Measurements from ENCODE around the gene KHSRP. TPM values are rescaled to one million over a fixed set of nuclear protein-coding genes. Genes with fewer than 3 reads are reported as not detected.

Gene KHSRP
- total and polyA plus RNA-seq, 2 of the 13 experiments (the other 11 are each of a cell fraction or from before 2014, with no cell fraction given) = 72.1 to 129 TPM

DNA sequence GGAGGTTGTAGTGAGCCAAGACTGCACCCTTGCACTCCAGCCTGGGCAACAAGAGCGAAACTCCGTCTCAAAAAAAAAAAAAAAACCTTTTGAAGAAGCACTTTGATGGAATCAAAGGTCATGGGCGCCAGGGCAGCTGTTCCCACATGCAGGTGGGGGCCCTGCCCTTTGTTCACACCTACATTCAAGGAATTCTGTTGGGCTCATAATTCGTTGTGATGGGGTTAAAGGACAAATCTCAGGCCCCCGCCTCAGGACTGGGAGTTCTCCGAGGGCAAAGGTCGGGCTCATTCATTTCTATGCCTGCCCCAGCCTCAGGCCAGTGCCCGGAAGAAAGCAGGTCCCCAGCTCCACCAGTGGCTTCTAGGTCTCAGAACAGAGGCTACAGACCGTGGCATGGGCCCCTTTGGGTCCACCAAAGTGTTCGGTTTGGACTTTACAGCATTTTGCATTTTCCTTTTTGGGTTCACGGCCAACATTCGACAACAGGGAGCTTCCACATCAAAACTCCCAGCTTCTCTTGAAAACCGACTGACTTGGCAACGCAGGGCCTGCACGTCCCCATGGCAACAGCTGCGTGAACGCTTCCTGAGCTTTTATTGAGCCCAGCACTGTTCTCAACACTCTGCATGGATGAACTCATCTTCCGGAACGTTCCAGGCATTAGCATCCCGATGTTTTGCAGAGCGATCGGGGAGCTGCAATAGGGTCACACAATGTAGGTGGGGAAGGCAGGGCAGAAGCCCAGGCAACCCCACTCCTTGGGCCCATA is 21.6 kb downstream of the KHSRP start (continued):
- TF ChIP-seq RXRB (CRISPR knock-in tag; IDR thresholded peaks at IDR 0.05; ENCODE audit: borderline replicate concordance) (0 out of 2 replicates have a peak, but pooled peaks have one; percentile 50), KAT8 (CRISPR knock-in tag; IDR thresholded peaks at IDR 0.05) (peak; percentile 36; the same call in 1 of the 2 replicates), KLF12 (CRISPR knock-in tag; IDR thresholded peaks at IDR 0.05; ENCODE audit: borderline replicate concordance) (peak; percentile 53; the same call in 1 of the 2 replicates), CAMTA2 (CRISPR knock-in tag; IDR thresholded peaks at IDR 0.05; ENCODE audit: borderline replicate concordance) (no peak), SETDB1 (CRISPR knock-in tag; IDR thresholded peaks at IDR 0.05; ENCODE audit: borderline replicate concordance) (no peak), ZNF678 (CRISPR knock-in tag; IDR thresholded peaks at IDR 0.05) (no peak), ZNF543 (CRISPR knock-in tag; IDR thresholded peaks at IDR 0.05) (no peak), HNF4A (CRISPR knock-in tag; IDR thresholded peaks at IDR 0.05) (peak; percentile 83), NFKBIZ (CRISPR knock-in tag; IDR thresholded peaks at IDR 0.05) (no peak), BRCA1 (CRISPR knock-in tag; IDR thresholded peaks at IDR 0.05) (no peak), MED1 (CRISPR knock-in tag; IDR thresholded peaks at IDR 0.05) (no peak; the same call in 1 of the 2 replicates), TBX3 (IDR thresholded peaks at IDR 0.05; ENCODE audit: borderline replicate concordance) (peak; percentile 90), PHF21A (CRISPR knock-in tag; IDR thresholded peaks at IDR 0.05) (peak; percentile 84; the same call in 1 of the 2 replicates), ZNF747 (CRISPR knock-in tag; IDR thresholded peaks at IDR 0.05; ENCODE audit: borderline replicate concordance) (0 out of 2 replicates have a peak, but pooled peaks have one; percentile 20), RARA (CRISPR knock-in tag; IDR thresholded peaks at IDR 0.05) (peak; percentile 75), ZBTB7B (CRISPR knock-in tag; IDR thresholded peaks at IDR 0.05) (peak; percentile 41; the same call in 1 of the 2 replicates), ZNF496 (CRISPR knock-in tag; IDR thresholded peaks at IDR 0.05; ENCODE audit: insufficient replicate concordance) (no peak), ZKSCAN8 (CRISPR knock-in tag; IDR thresholded peaks at IDR 0.05; ENCODE audit: borderline replicate concordance) (no peak), RXRA (CRISPR knock-in tag; IDR thresholded peaks at IDR 0.05) (peak; percentile 58; the same call in 1 of the 2 replicates), SNAI1 (CRISPR knock-in tag; IDR thresholded peaks at IDR 0.05; ENCODE audit: borderline replicate concordance) (no peak)
- TF ChIP-seq, protein P1, sequence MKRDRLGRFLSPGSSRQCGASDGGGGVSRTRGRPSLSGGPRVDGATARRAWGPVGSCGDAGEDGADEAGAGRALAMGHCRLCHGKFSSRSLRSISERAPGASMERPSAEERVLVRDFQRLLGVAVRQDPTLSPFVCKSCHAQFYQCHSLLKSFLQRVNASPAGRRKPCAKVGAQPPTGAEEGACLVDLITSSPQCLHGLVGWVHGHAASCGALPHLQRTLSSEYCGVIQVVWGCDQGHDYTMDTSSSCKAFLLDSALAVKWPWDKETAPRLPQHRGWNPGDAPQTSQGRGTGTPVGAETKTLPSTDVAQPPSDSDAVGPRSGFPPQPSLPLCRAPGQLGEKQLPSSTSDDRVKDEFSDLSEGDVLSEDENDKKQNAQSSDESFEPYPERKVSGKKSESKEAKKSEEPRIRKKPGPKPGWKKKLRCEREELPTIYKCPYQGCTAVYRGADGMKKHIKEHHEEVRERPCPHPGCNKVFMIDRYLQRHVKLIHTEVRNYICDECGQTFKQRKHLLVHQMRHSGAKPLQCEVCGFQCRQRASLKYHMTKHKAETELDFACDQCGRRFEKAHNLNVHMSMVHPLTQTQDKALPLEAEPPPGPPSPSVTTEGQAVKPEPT (CRISPR knock-in tag; IDR thresholded peaks at IDR 0.05; ENCODE audit: low read depth) = 0 out of 2 replicates have a peak, but pooled peaks have one; percentile 21
- TF ChIP-seq, protein P2, sequence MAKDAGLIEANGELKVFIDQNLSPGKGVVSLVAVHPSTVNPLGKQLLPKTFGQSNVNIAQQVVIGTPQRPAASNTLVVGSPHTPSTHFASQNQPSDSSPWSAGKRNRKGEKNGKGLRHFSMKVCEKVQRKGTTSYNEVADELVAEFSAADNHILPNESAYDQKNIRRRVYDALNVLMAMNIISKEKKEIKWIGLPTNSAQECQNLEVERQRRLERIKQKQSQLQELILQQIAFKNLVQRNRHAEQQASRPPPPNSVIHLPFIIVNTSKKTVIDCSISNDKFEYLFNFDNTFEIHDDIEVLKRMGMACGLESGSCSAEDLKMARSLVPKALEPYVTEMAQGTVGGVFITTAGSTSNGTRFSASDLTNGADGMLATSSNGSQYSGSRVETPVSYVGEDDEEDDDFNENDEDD (CRISPR knock-in tag; IDR thresholded peaks at IDR 0.05; ENCODE audit: borderline replicate concordance) = no peak
- TF ChIP-seq, protein P3, sequence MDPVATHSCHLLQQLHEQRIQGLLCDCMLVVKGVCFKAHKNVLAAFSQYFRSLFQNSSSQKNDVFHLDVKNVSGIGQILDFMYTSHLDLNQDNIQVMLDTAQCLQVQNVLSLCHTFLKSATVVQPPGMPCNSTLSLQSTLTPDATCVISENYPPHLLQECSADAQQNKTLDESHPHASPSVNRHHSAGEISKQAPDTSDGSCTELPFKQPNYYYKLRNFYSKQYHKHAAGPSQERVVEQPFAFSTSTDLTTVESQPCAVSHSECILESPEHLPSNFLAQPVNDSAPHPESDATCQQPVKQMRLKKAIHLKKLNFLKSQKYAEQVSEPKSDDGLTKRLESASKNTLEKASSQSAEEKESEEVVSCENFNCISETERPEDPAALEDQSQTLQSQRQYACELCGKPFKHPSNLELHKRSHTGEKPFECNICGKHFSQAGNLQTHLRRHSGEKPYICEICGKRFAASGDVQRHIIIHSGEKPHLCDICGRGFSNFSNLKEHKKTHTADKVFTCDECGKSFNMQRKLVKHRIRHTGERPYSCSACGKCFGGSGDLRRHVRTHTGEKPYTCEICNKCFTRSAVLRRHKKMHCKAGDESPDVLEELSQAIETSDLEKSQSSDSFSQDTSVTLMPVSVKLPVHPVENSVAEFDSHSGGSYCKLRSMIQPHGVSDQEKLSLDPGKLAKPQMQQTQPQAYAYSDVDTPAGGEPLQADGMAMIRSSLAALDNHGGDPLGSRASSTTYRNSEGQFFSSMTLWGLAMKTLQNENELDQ (CRISPR knock-in tag; IDR thresholded peaks at IDR 0.05; ENCODE audit: borderline replicate concordance) = no peak
- TF ChIP-seq, protein P4, sequence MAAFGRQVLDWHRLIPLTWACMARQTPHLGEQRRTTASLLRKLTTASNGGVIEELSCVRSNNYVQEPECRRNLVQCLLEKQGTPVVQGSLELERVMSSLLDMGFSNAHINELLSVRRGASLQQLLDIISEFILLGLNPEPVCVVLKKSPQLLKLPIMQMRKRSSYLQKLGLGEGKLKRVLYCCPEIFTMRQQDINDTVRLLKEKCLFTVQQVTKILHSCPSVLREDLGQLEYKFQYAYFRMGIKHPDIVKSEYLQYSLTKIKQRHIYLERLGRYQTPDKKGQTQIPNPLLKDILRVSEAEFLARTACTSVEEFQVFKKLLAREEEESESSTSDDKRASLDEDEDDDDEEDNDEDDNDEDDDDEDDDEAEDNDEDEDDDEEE (CRISPR knock-in tag; IDR thresholded peaks at IDR 0.05) = 0 out of 2 replicates have a peak, but pooled peaks have one; percentile 35
